Measurements from ENCODE around the gene CAST.
"Not testable (repeated sequence)": the region's sequence is repeated elsewhere in the genome, so short reads cannot be mapped to it uniquely, and the experiment has no call there.

CAST gene

GRCh38 chr5:96716007-96716406 lies 53.8 kb downstream of the CAST start:
- no peak for DNase-seq

DNA sequence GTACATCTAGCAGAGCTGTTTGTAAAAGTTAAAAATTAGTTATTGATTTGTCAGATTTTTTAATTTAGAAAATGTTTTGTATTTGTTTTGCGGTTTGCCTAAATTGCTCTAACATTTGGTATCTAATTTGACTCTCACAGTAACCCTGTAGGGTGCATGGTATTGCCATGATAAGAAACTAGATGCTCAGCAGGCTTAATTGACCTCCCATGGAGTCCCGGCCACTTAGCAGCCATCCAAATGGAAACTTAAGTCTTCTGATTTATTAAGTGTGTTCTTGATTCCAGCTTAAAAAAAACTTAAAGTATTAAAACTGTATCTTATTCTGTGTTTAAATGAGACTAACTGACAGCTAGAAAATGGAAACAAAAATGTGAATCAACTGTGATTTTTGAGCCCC lies 54.5 kb downstream of the CAST start:
- no peak for DNase-seq

DNA sequence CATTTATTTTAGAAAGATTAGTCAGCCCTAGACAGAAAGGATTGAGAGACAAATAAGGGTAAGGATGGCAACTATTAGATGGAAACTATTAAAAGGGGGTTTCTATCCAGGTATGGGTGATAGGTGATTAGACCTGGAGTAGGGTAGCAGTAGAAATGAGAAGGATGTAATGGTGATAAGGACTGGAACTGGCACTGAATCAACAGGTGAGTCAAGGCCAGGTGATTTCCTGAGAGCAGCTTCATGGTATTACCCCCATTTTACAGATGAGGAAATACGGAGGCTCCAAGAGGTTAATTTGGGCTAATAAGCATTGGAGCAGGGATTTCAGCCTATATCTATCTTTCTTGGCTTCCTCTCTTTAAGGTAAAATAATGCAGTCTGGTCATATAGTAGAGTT lies 55.7 kb downstream of the CAST start:
- DNase-seq, result no peak

GRCh38 chr5:96718635-96719077 lies 56.5 kb downstream of the CAST start:
- DNase-seq, result no peak

- no peak for DNase-seq
Measured at GRCh38 chr5:96720408-96720807, 58.2 kb downstream of the CAST start.

GRCh38 chr5:96721351-96721977 lies 59.3 kb downstream of the CAST start:
- no peak for DNase-seq

GRCh38 chr5:96725257-96725656 lies 63.1 kb downstream of the CAST start:
- no peak for DNase-seq

DNA sequence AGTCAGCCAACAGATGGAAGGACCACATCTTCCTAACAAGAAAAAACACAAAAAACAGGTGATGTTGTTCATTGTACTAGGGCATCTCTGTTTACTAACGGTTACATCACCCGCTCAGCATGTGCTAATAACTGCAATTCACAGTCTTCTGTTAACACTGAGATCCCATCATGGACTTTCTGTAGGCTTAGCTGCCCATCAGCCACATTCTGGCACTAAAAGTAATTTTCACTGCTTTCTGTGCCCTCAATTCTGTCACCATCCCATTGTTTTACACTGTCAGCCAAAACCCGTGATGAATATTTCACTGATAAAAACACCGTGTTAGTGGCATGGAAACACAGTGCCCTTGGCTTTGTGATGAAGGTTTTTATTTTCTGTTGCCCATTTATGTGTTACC lies 64.6 kb downstream of the CAST start:
- DNase-seq, result no peak

DNA sequence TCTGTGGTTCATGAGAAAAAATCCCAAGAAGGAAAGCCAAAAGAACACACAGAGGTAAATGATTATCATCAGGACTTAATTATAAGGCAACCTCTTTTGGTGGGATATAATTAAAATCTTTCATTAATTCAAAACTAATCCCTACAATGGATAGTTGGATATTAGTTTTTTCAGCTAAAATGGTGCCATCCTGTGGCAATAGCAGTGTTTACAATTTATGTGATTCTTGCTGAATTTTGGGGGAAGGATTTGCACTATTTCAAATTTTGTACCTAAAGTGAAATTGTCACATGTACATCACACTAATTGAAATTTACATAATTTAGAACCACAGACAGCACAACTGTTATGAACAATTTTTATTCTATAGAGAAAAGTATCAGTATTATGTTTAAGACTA lies 67.0 kb downstream of the CAST start:
- DNase-seq, result no peak

GRCh38 chr5:96730586-96730985 lies 68.4 kb downstream of the CAST start:
- no peak for DNase-seq

DNA sequence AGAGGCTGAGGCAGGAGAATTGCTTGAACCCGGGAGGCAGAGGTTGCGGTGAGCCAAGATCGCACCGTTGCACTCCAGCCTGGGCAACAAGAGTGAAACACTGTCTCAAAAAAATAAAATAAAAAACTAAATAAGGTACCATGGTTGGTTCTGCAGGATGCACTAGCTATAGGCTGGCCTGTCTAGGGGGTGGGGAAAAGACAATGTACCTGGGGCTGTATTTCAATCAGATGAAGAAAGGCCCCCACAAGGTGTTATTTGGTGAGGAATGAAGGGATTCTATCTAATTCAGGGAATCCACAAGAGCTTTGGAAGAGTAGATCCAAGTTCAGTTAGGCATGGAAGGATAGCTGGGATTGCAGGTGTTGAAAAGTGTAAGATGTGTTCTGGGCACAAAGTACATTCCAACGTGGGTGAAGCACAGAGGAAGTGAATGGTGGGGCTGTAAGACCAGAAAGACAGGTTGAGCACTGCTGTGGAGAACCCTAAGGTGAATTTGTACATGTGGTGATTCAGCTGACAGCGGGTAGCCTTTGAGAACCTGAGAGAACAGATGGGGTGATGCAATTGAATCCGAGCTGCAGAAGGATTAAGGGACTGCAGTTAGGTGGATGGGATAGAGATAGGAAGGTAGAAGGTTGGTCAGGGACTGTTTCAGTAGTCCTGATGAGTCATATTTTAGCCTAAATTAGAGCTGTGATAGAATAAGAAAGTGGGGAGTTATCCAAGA lies 71.8 kb downstream of the CAST start:
- DNase-seq, result no peak

DNA sequence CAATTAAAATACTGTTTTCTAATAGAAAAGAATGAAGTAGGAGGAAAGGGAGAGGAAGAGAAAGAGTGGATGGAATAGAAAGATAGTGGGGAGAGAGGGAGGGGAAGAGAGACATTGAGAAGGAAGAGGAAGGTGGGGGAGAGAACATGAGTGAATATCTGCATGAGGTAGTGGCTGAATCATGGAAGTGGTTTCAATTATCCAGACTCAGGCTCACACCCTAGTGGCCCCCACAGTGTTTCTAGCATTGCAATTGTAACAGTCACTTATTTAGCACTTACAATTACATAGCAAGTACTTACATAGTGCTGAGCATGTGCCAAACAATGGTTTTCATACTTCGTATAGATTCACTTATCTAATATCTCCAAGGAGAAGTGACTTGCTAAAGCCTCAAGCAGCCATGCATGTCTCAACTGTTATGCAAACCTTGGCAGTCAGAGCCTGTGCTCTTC lies 72.7 kb downstream of the CAST start:
- peak; percentile 2 for DNase-seq

- no peak for DNase-seq
Measured at GRCh38 chr5:96736937-96737336, 74.8 kb downstream of the CAST start.

DNA sequence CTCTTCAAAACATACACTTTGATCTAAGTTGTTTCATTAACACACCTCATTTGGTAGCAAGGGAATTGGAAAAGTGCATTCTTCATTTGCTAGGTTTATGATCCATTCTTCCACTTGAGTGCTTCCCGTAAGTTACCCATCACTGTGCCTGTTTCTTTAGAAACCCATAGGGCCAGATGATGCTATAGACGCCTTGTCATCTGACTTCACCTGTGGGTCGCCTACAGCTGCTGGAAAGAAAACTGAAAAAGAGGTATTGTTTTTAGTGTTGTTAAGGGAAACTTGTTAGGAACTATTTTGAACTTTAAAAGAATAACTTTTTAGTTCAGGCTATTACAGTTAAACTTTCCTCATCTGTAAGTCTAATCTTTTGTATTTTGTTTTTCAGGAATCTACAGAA lies 78.9 kb downstream of the CAST start:
- no peak for DNase-seq

- DNase-seq, result no peak
Measured at GRCh38 chr5:96741891-96742309, 79.7 kb downstream of the CAST start.

DNA sequence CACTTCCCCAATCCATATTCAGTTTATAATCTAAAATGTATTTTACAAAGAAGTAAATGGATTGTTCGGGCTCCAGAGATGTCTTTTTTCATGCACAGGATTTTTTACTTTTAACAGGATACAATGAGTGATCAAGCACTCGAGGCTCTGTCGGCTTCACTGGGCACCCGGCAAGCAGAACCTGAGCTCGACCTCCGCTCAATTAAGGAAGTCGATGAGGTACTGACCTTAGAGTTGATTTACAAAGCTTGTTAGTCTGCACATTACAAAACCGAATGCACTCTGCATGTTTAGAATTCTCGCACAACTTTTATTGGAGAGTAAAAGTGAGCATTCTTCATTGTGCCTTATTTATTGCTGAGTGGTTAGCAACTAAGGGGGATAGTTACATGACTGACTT lies 80.4 kb downstream of the CAST start:
- DNase-seq, result no peak

DNA sequence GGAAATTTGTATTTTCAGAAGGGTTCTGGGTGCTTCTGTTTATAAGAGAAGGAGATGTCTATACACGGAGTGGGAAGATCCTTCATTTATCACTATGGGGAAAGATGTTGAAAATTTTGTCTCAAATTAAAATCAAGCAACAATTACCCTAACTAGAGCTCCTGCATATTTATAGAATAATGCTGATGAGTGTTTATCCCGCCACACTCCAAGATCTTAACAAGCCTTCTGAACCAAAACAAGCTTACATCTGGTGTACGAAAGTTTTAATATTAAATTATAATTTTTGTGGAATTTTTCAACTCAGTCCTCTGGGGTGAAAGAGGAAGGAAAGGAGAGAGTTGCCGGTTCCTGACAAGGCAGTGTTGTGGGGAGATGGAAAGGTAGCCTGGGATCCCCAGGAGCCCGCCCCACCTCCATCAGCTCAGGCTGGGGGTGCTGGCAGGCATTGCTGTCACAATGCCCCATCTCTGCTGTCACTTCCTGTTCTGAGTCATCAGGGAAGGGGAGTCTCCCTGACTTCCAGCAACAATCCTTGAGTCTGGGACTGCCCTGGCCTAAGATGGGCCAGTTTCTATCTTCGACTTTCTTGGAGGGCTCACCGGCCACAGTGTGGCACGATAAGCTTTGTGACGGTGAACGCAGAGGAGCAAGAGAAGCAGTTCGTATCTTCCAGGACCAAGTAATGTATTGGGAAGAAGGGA lies 81.0 kb downstream of the CAST start:
- DNase-seq, result no peak

DNA sequence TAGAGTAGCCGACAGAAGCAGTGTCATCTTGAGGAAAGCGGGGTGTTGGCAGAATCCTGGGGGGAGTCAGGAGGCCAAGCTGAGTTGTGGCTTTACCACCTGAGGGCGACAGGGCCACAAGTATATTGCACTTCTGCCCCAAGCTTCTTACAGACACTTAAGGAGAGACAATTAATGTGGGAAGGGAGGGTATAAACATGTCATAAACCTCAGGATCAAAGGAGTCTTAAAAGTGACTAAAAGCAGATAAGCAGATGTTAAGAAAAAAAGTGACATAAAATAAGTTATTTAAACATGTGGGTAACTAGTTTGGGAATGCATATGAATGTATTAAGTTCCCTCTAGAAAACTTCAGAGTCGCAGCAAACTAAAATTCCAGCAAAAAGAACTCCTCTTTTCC lies 81.6 kb downstream of the CAST start:
- no peak for DNase-seq

GRCh38 chr5:96744218-96744617 lies 82.0 kb downstream of the CAST start:
- not testable (repeated sequence) for DNase-seq

DNA sequence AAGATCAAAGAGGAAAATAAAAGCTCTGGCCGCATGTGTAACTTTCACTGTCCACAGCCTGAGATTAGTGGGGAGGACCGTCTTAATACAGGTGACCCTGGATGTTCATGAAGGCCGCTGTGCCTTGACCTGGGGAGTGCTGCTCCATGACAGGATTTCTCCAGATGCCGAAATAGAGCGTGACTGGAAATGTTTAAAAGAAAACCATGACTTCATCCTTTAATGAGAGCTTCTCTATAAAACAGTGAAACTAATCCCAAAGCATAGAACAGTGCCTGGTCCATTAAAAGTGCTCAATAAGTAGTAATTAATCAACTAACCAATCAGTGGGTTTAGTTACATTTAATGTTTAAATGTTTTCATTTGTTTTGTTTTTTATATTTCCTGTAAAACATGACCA lies 82.8 kb downstream of the CAST start:
- DNase-seq, result no peak

- no peak for DNase-seq
Measured at GRCh38 chr5:96745844-96746531, 83.8 kb downstream of the CAST start.

DNA sequence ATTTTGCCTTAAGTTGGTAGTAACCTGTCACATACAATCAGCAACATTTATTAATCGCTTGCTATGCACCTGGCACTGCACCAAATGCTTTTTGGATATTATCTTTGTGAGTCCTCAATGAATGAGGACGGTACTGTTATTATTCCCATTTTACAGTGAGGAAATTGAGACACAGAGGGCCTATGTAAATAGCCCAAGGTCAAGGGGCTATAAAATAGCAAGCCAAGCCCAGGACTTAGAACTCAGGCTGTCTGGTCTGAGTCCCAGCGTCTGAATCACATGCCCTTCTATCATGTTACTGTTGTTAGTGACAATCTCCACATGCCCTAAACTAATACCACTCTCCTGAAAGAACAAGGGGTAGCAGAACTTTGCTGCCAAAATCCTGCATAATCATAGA lies 85.5 kb downstream of the CAST start:
- DNase-seq, result no peak

- DNase-seq, result no peak
Measured at GRCh38 chr5:96750110-96750822, 88.1 kb downstream of the CAST start.
